Right atrium auricular region (tissue), 2 donors: ENCODE data around the gene KRTAP10-4. TPM values are rescaled to one million over a fixed set of nuclear protein-coding genes. Genes with fewer than 3 reads are reported as not detected.
"Not testable (repeated sequence)": the region's sequence is repeated elsewhere in the genome, so short reads cannot be mapped to it uniquely, and the experiment has no call there.

Experiments used
- DNase-seq: peaks from one replicate; pipeline ENCODE4 v3.0.0-alpha.2; 2019; ENCODE audit warnings: low spot score
- H3K27ac ChIP-seq, 2 donors: fragments of 200-600 bp; sonication (generic); 1 replicate in 1 of 2; 2 replicates in 1 of 2; pipeline ENCODE4 v1.5.1; 2016 to 2019
- H3K27me3 ChIP-seq, 2 donors: fragments of 200-600 bp; sonication (generic); one replicate each; pipeline versions ENCODE4 v1.5.1 to v1.6.0; 2017 to 2019
- H3K36me3 ChIP-seq: fragments of 200-600 bp; sonication (generic); one replicate; pipeline ENCODE4 v1.5.1; 2016
- H3K4me1 ChIP-seq, 2 donors: fragments of 200-600 bp; sonication (generic); one replicate each; pipeline versions ENCODE4 v1.5.1 to v1.6.0; 2017 to 2019
- H3K4me3 ChIP-seq, 2 donors: fragments of 200-600 bp; sonication (generic); 1 replicate in 1 of 2; 2 replicates in 1 of 2; pipeline ENCODE4 v1.5.1; 2017 to 2019; ENCODE audit warnings: mild to moderate bottlenecking in 1 of 2, moderate library complexity in 1 of 2
- H3K9me3 ChIP-seq, 2 donors: fragments of 200-600 bp; sonication (generic); one replicate each; pipeline ENCODE4 v1.5.1; 2019
- CTCF ChIP-seq, 2 donors: fragments of 200-600 bp; sonication (generic); IDR thresholded peaks; one replicate each; pipeline ENCODE4 v1.5.1; 2019; ENCODE audit warnings: antibody characterized with exemption in 2 of 2
- total RNA-seq, 2 donors: library from RNA; depleted of rRNA; stranded (reverse); fragments of >200 nt; gene quantifications; one replicate each; pipeline ENCODE4 v1.1.0, GENCODE V29; 2016

Gene KRTAP10-4
- total RNA-seq, 2 donors from 2014 or later: not detected

DNA sequence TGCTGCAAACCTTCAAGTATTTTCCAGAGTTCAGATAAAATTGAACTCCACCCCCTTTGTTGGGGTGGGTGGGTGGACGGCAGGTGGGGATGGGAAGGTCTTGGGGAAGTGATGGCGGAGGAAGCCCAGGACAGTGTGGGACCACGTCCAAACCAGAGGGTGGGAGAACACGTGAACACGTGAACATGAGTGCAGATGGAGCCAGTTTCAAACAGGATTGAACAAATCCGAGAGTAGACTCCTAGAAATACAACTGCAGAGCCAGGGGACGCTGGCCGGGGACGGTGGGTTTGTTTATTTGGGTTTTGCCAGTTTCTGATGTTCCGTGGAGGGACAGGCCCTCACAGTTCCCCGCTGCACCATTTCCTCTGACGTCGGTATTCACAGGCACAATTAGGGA, 25.1 kb upstream of the KRTAP10-4 start:
- no peak overlapping the region for H3K4me3 ChIP-seq
- H3K27ac ChIP-seq: no peak overlapping the region
- H3K4me1 ChIP-seq: no peaks in the 10 kb centered on the region
- no peak for TF ChIP-seq CTCF (IDR thresholded peaks at IDR 0.05)
- peak; percentile 40 for DNase-seq
- H3K36me3 ChIP-seq: no peaks in the 10 kb centered on the region
- H3K9me3 ChIP-seq: no peaks in the 10 kb centered on the region
- no peaks in the 10 kb centered on the region for H3K27me3 ChIP-seq

- no peak for TF ChIP-seq CTCF (IDR thresholded peaks at IDR 0.05)
- no peak for DNase-seq
- Histone ChIP-seq H3K36me3 (no peaks in the 10 kb centered on the region), H3K9me3 (no peaks in the 10 kb centered on the region), H3K4me1 (no peaks in the 10 kb centered on the region), H3K4me3 (no peak overlapping the region), H3K27me3 (no peaks in the 10 kb centered on the region), H3K27ac (no peak overlapping the region)
Observed at GRCh38 chr21:44548922-44549321, 24.6 kb upstream of the KRTAP10-4 start.

GRCh38 chr21:44549525-44550211, 23.9 kb upstream of the KRTAP10-4 start:
- DNase-seq: peak; percentile 53
- no peaks in the 10 kb centered on the region for H3K4me1 ChIP-seq

DNA sequence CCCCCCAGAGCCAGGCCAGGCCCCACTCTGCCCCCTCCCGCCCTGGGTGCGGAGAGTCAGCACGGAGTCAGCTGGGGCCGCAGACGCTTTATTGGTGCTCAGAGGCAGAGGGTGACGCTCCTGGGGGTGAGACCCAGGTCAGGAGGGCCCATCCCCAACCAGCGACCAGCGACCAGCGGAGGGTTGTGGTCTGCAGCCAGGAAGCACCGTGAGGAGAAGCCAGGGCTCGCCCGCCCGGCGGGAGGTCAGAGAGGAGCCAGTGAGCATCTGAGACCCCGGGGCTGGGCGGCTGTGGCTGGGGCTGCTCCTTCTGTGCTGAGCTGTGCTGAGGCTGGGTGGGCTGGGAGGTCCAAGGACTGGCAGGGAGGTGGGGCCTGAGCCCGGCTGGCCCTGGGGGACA, 23.2 kb upstream of the KRTAP10-4 start:
- H3K27me3 ChIP-seq, H3K36me3 ChIP-seq, H3K4me1 ChIP-seq, H3K4me3 ChIP-seq, H3K27ac ChIP-seq, H3K9me3 ChIP-seq: not testable (repeated sequence)
- DNase-seq: peak; percentile 18

More at GRCh38 chr21:44549525-44550211, 23.9 kb upstream of the KRTAP10-4 start:
- Histone ChIP-seq H3K27ac (no peak overlapping the region), H3K36me3 (no peaks in the 10 kb centered on the region), H3K27me3 (no peaks in the 10 kb centered on the region), H3K4me3 (no peak overlapping the region), H3K9me3 (no peaks in the 10 kb centered on the region)
- TF ChIP-seq CTCF (IDR thresholded peaks at IDR 0.05): no peak

- H3K27ac ChIP-seq: no peak overlapping the region
- no peak overlapping the region for H3K4me3 ChIP-seq
- H3K36me3 ChIP-seq: no peaks in the 10 kb centered on the region
- DNase-seq: peak; percentile 23
- no peaks in the 10 kb centered on the region for H3K4me1 ChIP-seq
- no peak for TF ChIP-seq CTCF (IDR thresholded peaks at IDR 0.05)
- no peaks in the 10 kb centered on the region for H3K27me3 ChIP-seq
- no peaks in the 10 kb centered on the region for H3K9me3 ChIP-seq
Observed at GRCh38 chr21:44550807-44551206, 22.7 kb upstream of the KRTAP10-4 start.

DNA sequence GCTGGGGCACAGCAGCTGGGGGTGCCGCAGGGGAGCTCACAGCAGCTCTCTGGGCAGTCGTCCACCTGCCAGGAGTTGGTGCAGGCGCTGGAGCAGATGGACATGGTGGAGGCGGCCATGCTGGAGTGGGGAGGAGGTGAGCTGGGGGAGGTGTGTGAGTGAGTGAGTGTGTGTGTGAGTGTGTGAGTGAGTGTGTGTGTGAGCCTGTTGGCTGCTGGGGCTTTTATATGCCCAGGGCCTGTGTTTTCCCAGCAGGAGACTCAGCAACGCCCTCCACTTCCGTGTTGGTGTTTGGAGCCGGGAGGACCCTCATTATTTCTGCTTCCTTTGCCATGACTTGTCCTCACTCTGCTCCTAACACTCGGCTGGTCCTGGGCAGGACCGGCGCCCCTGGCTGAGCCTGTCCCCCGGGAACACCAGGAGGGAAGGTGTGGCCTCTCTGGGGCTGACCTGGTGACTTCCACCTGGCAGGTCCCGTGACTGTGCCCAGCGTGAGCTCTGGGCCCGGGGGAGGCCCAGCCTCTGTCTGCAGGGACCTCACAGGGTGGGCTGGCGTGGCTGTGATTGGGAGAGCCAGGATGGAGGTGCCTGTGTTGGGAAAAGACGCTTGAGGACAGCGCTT, 22.1 kb upstream of the KRTAP10-4 start, which contains the start of gene KRTAP10-2:
Gene KRTAP10-2 (minus strand): TSS at position 166 of the 622 bp plus-strand sequence. CDS start 47 bp downstream, at position 119.
- DNase-seq: peak; percentile 44
- Histone ChIP-seq H3K27ac (no peak within 1 kb of the TSS), H3K27me3 (no peaks in the 10 kb centered on the region), H3K9me3 (no peaks in the 10 kb centered on the region), H3K4me3 (no peak within 1 kb of the TSS), H3K36me3 (no peaks in the 10 kb centered on the region), H3K4me1 (no peaks in the 10 kb centered on the region)
- TF ChIP-seq CTCF (IDR thresholded peaks at IDR 0.05): no peak
